Measurements from ENCODE around the gene IGF2R.
A peak's percentile ranks its signal among the peaks of the same experiment; 100 is the strongest.
"Not testable (repeated sequence)": the region's sequence is repeated elsewhere in the genome, so short reads cannot be mapped to it uniquely, and the experiment has no call there.

The IGF2R gene, protein sequence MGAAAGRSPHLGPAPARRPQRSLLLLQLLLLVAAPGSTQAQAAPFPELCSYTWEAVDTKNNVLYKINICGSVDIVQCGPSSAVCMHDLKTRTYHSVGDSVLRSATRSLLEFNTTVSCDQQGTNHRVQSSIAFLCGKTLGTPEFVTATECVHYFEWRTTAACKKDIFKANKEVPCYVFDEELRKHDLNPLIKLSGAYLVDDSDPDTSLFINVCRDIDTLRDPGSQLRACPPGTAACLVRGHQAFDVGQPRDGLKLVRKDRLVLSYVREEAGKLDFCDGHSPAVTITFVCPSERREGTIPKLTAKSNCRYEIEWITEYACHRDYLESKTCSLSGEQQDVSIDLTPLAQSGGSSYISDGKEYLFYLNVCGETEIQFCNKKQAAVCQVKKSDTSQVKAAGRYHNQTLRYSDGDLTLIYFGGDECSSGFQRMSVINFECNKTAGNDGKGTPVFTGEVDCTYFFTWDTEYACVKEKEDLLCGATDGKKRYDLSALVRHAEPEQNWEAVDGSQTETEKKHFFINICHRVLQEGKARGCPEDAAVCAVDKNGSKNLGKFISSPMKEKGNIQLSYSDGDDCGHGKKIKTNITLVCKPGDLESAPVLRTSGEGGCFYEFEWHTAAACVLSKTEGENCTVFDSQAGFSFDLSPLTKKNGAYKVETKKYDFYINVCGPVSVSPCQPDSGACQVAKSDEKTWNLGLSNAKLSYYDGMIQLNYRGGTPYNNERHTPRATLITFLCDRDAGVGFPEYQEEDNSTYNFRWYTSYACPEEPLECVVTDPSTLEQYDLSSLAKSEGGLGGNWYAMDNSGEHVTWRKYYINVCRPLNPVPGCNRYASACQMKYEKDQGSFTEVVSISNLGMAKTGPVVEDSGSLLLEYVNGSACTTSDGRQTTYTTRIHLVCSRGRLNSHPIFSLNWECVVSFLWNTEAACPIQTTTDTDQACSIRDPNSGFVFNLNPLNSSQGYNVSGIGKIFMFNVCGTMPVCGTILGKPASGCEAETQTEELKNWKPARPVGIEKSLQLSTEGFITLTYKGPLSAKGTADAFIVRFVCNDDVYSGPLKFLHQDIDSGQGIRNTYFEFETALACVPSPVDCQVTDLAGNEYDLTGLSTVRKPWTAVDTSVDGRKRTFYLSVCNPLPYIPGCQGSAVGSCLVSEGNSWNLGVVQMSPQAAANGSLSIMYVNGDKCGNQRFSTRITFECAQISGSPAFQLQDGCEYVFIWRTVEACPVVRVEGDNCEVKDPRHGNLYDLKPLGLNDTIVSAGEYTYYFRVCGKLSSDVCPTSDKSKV (N-terminal part only)

GRCh38 chr6:159968295-159969203, at the start of gene IGF2R:
TSS of gene IGF2R (plus strand) at chr6:159969082. CDS start at chr6:159969247, 165 bp downstream.
- peak; percentile 87 for DNase-seq (ENCODE audit: low read depth)

GRCh38 chr6:159919800-159920199, 49.1 kb upstream of the IGF2R start:
- no peak for DNase-seq (ENCODE audit: low read depth)

DNA sequence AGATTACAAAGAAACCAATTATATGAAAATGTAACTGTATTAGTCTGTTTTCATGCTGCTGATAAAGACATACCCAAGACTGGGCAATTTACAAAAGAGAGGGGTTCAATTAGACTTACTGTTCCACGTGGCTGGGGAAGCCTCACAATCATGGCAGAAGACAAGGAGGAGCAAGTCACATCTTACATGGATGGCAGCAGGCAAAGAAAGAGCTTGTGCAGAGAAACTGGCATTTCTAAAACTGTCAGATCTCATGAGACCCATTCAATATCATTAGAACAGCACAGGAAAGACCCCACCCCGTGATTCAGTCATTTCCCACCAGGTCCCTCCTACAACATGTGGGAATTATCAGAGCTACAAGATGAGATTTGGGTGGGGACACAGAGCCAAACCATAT, 44.7 kb upstream of the IGF2R start:
- not testable (repeated sequence) for DNase-seq (ENCODE audit: low read depth)

- DNase-seq (ENCODE audit: low read depth) = no peak
Measured at GRCh38 chr6:159926542-159927203, 42.2 kb upstream of the IGF2R start.

DNA sequence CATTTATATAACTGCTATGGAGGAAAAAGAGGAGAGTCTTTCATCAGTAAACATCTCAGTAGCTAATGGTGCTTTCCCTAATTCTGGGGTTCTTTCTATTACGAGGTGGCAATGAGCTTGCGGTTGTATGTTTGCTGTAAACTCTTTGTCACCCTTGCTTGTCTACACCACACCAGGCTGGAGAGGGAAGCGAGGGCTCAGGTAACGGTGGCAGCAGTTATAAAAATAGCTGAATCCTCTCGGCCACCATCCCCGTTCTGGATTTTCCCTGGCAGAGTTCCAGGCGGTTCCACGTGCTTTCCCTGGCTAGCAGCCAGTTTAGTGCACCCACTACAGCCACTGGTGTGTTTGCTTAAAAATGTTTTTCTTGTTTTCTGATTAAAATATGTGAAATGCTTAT, 39.1 kb upstream of the IGF2R start:
- DNase-seq (ENCODE audit: low read depth) = peak; percentile 10

- no peak for DNase-seq (ENCODE audit: low read depth)
Measured at GRCh38 chr6:159931112-159931511, 37.8 kb upstream of the IGF2R start.

- no peak for DNase-seq (ENCODE audit: low read depth)
Measured at GRCh38 chr6:159931846-159932245, 37.0 kb upstream of the IGF2R start.

GRCh38 chr6:159933077-159933476, 35.8 kb upstream of the IGF2R start:
- DNase-seq (ENCODE audit: low read depth) = no peak

GRCh38 chr6:159934181-159934580, 34.7 kb upstream of the IGF2R start:
- no peak for DNase-seq (ENCODE audit: low read depth)

- DNase-seq (ENCODE audit: low read depth) = no peak
Measured at GRCh38 chr6:159935065-159935464, 33.8 kb upstream of the IGF2R start.

DNA sequence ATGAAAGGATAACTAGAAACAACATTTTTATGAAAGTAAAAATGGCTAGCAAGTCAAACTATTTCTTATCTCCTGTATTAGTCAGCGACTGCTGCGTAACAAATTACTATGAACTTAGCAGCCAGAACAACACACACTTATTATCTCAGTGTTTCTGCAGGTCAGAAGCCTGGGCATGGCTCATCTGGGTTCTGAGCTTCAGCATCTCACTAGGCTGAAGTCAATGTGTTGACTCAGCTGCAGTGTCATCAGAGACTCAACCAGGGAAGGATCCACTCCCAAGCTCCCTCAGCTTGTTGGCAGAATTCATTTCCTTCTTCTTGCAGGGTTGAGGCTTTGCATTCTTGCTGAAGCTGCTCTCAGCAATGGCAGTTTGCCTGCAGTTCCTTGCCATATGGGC, 33.2 kb upstream of the IGF2R start:
- no peak for DNase-seq (ENCODE audit: low read depth)

- no peak for DNase-seq (ENCODE audit: low read depth)
Measured at GRCh38 chr6:159939591-159940016, 29.3 kb upstream of the IGF2R start.

DNA sequence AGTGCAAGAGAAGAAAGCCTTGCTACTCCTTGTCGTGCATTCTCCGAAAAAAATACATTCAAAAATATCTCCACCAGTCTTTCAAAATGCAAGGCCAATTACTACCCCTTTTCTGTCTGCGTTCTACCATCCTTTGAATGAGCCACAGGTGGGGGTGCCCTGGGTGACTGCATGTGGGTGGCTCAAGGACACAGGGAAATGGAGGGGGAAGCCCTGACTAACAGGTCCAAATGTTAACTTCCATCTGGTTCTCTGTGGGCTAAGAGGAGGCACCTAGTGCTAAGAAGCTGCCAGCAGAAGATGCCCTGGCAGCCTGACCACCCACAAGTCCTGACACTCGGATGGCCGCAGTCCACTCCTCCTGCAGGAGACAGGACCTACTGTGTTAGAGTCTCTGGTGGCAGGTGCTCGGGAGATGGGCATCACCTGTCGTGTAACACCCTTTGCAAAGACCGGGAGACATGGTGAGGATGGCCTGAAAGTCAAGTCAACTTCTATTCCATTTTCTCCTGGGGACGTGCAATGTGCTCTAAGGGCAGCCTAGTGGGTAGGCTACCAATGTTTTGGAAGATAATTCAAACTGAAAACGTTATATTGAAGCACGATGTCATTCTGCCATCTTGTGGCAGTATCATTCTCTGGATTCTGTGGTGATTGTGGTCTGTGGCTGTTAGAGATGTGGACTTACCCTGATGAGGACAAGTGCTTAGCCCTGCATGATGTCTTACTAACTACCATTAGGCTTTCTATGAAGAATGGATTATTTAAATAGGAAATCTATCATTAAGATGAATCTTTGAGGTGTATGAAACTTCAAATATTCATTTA, 27.4 kb upstream of the IGF2R start:
- peak; percentile 5 for DNase-seq (ENCODE audit: low read depth)

GRCh38 chr6:159943101-159943632, 25.7 kb upstream of the IGF2R start:
- DNase-seq (ENCODE audit: low read depth) = no peak

DNA sequence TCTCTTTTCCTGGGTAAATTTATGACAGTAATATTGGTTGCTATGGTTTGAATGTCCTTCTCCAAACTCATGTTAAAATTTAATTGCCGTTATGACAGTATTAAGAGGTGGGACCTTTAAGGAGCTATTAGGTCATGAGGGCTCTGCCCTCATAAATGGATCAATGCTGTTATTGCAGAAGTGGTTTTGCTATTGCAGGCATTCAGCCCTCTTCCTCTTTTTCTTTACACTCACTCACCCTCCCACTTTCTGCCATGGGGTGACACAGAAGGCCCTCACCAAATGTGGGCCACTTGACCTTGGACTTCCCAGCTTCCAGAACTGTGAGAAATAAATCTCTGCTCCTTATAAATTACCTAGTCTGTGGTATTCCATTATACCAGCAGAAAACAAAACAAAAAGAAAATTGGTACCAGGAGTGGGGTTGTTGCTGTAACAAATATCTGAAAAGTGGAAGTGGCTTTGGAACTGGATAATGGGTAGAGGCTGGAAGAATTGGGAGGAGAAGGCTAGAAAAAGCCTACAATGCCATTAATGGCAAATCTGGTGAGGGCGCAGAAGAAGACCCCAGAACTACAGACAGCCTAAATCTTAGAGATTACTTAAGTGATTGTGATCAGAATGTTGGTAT, 24.8 kb upstream of the IGF2R start:
- no peak for DNase-seq (ENCODE audit: low read depth)

GRCh38 chr6:159945801-159946392, 23.0 kb upstream of the IGF2R start:
- no peak for DNase-seq (ENCODE audit: low read depth)

DNA sequence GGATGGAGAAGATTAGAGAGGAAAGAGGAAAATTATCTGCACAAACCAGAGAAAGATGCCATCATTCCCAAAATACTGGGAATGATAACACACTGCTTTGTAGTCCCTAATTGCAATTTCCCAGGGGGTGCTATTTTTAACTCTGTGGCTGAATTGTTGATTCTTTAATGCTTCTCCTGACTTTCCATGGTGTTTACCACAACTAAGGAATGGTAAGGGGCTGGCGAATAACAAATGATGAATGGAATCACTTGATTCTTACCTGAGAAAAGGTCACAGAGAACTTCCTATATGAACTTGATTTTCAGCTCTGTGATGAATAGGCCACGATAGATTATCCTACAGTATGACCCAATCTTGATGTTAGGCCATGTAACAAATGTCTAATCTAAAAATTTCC, 22.0 kb upstream of the IGF2R start:
- DNase-seq (ENCODE audit: low read depth) = no peak

- DNase-seq (ENCODE audit: low read depth) = no peak
Measured at GRCh38 chr6:159948199-159948598, 20.7 kb upstream of the IGF2R start.

DNA sequence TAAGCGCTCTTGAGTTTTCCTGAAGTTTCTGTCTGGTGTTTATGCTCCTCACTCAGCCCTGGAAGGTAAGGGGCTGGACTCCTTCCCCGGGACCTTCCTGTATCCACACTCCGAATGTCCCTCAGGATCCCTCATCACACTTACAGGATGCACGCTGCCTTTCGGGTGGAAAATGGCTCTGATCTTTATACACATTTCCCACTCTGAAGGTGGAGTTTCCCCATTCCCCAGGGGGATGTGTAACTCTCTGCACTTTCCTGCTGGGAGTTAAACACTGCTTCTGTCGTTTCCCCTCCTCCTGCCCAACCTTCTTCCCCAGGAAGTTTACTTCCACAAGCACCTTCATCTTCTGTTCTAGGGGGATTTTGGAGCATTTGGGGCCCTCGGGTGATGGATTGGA, 17.1 kb upstream of the IGF2R start:
- no peak for DNase-seq (ENCODE audit: low read depth)
